ENCODE data around the gene MRPS5. TPM values are rescaled to one million over a fixed set of nuclear protein-coding genes. Genes with fewer than 3 reads are reported as not detected.
A peak's percentile ranks its signal among the peaks of the same experiment; 100 is the strongest.

Gene MRPS5
- total and polyA plus RNA-seq, 2 experiments from 2014 or later: 44.4 to 55.3 TPM

GRCh38 chr2:95165030-95165370, 43.4 kb upstream of the MRPS5 start:
- TF ChIP-seq EZH2 (IDR thresholded peaks at IDR 0.05; ENCODE audit: borderline replicate concordance): no peak
- TF ChIP-seq EZH2phosphoT487 (IDR thresholded peaks at IDR 0.05; ENCODE audit: low read depth, severe bottlenecking, unreplicated experiment): no peak
- TF ChIP-seq CTCF (IDR thresholded peaks at IDR 0.05; ENCODE audit: poor library complexity): no peak
- no peak for DNase-seq (ENCODE audit: low spot score)
- Histone ChIP-seq H3K4me2 (peak overlapping the region; percentile 93), H3K4me3 (peak overlapping the region; percentile 73), H3K79me2 (peaks cover 29% of the 10 kb centered on the region), H3K27ac (peak overlapping the region; percentile 99), H3K4me1 (ENCODE audit: insufficient read depth) (peaks cover 14% of the 10 kb centered on the region), H3K9me3 (ENCODE audit: low read depth) (no peaks in the 10 kb centered on the region), H3K27me3 (no peaks in the 10 kb centered on the region), H4K20me1 (ENCODE audit: insufficient read depth, poor library complexity, severe bottlenecking) (no peaks in the 10 kb centered on the region), H3K36me3 (replicated peaks; ENCODE audit: insufficient read depth, low read depth) (no peaks in the 10 kb centered on the region), H3K9me2 (replicated peaks; ENCODE audit: insufficient read depth) (no peaks in the 10 kb centered on the region), H2AFZ (peak overlapping the region; percentile 91)
- WGBS (ENCODE audit: low lambda C conversion rate, missing lambda C conversion rate): 2% methylated on average over 9 of the region's 9 CpGs

- peak within 1 kb of the TSS; percentile 89 for H2AFZ ChIP-seq
- peak within 1 kb of the TSS; percentile 99 for H3K4me2 ChIP-seq
- H3K79me2 ChIP-seq: peaks cover 28% of the 10 kb centered on the region
- DNase-seq (ENCODE audit: low spot score): peak; percentile 93
- TF ChIP-seq CTCF (IDR thresholded peaks at IDR 0.05; ENCODE audit: poor library complexity) (no peak), EZH2 (IDR thresholded peaks at IDR 0.05; ENCODE audit: borderline replicate concordance) (no peak), EZH2phosphoT487 (IDR thresholded peaks at IDR 0.05; ENCODE audit: low read depth, severe bottlenecking, unreplicated experiment) (no peak)
- peak within 1 kb of the TSS; percentile 55 for H3K4me3 ChIP-seq
- no peaks in the 10 kb centered on the region for H3K9me2 ChIP-seq (replicated peaks; ENCODE audit: insufficient read depth)
- H3K36me3 ChIP-seq (replicated peaks; ENCODE audit: insufficient read depth, low read depth): peaks cover 2% of the 10 kb centered on the region
- WGBS (ENCODE audit: low lambda C conversion rate, missing lambda C conversion rate): 12% methylated on average over 39 of the region's 64 CpGs
- no peaks in the 10 kb centered on the region for H3K9me3 ChIP-seq (ENCODE audit: low read depth)
- no peaks in the 10 kb centered on the region for H3K27me3 ChIP-seq
- H3K4me1 ChIP-seq (ENCODE audit: insufficient read depth): peaks cover 13% of the 10 kb centered on the region
- H4K20me1 ChIP-seq (ENCODE audit: insufficient read depth, poor library complexity, severe bottlenecking): no peaks in the 10 kb centered on the region
- peak within 1 kb of the TSS; percentile 74 for H3K27ac ChIP-seq
Measured at GRCh38 chr2:95159690-95160449, 38.3 kb upstream of the MRPS5 start, which contains the start of gene ZNF514. Gene ZNF514, minus strand, starts transcription at chr2:95159848. Its CDS starts 6,595 bp downstream, at chr2:95153253.

- H3K4me3 ChIP-seq: peak overlapping the region; percentile 55
- DNase-seq (ENCODE audit: low spot score): peak; percentile 62
- peaks cover 20% of the 10 kb centered on the region for H3K79me2 ChIP-seq
- no peak for TF ChIP-seq EZH2 (IDR thresholded peaks at IDR 0.05; ENCODE audit: borderline replicate concordance)
- TF ChIP-seq EZH2phosphoT487 (IDR thresholded peaks at IDR 0.05; ENCODE audit: low read depth, severe bottlenecking, unreplicated experiment): no peak
- TF ChIP-seq CTCF (IDR thresholded peaks at IDR 0.05; ENCODE audit: poor library complexity): no peak
- H3K9me3 ChIP-seq (ENCODE audit: low read depth): peaks cover 6% of the 10 kb centered on the region
- H3K27me3 ChIP-seq: no peaks in the 10 kb centered on the region
- peaks cover 6% of the 10 kb centered on the region for H3K36me3 ChIP-seq (replicated peaks; ENCODE audit: insufficient read depth, low read depth)
- peak overlapping the region; percentile 99 for H3K4me2 ChIP-seq
- no peaks in the 10 kb centered on the region for H4K20me1 ChIP-seq (ENCODE audit: insufficient read depth, poor library complexity, severe bottlenecking)
- H3K27ac ChIP-seq: peak overlapping the region; percentile 74
- peaks cover 6% of the 10 kb centered on the region for H3K4me1 ChIP-seq (ENCODE audit: insufficient read depth)
- WGBS (ENCODE audit: low lambda C conversion rate, missing lambda C conversion rate): 14% methylated on average over 16 of the region's 58 CpGs
- H2AFZ ChIP-seq: peak overlapping the region; percentile 89
- no peaks in the 10 kb centered on the region for H3K9me2 ChIP-seq (replicated peaks; ENCODE audit: insufficient read depth)
Measured at GRCh38 chr2:95158891-95159619, 37.4 kb upstream of the MRPS5 start.

Measured in hepatocyte (in vitro differentiated cells).